ENCODE data around the gene EBF4. TPM values are rescaled to one million over a fixed set of nuclear protein-coding genes. Genes with fewer than 3 reads are reported as not detected.
"Not testable (repeated sequence)": the region's sequence is repeated elsewhere in the genome, so short reads cannot be mapped to it uniquely, and the experiment has no call there.

The EBF4 gene
- polyA plus RNA-seq, 6 donors from 2014 or later: 0.28 TPM; not detected in 5

- no peaks in the 10 kb centered on the region for H3K27me3 Mint-ChIP-seq
- no peak for ATAC-seq (ENCODE audit: low read depth in 2 of 2)
- H3K36me3 Mint-ChIP-seq: peaks cover 41 to 60% of the 10 kb centered on the region in 2 donors
- H3K4me1 Mint-ChIP-seq: peaks cover 37 to 41% (median 39%) of the 10 kb centered on the region in 3 donors
- H3K4me3 Mint-ChIP-seq: peak overlapping the region in 1 of 8 donors; percentile 67
- peaks cover 0 to 2% (median 0%) of the 10 kb centered on the region in 7 donors for H3K9me3 Mint-ChIP-seq
- no peak for DNase-seq
- H3K27ac Mint-ChIP-seq: peak overlapping the region in 3 of 6 donors; percentile 38 to 86 (median 49)
Observed at GRCh38 chr20:2657241-2657640, 35.3 kb upstream of the EBF4 start.

GRCh38 chr20:2657674-2658073 lies 34.9 kb upstream of the EBF4 start:
- peak overlapping the region in 4 of 6 donors; percentile 49 to 65 (median 58) for H3K27ac Mint-ChIP-seq
- H3K4me3 Mint-ChIP-seq: peak overlapping the region in 2 of 8 donors; percentile 59 to 67
- ATAC-seq (ENCODE audit: low read depth in 2 of 2) (no peak), DNase-seq (no peak)
- peaks cover 41 to 44% (median 42%) of the 10 kb centered on the region in 3 donors for H3K4me1 Mint-ChIP-seq
- H3K36me3 Mint-ChIP-seq: peaks cover 41 to 64% of the 10 kb centered on the region in 2 donors
- no peaks in the 10 kb centered on the region for H3K27me3 Mint-ChIP-seq
- H3K9me3 Mint-ChIP-seq: peaks cover 0 to 2% (median 0%) of the 10 kb centered on the region in 7 donors

DNA sequence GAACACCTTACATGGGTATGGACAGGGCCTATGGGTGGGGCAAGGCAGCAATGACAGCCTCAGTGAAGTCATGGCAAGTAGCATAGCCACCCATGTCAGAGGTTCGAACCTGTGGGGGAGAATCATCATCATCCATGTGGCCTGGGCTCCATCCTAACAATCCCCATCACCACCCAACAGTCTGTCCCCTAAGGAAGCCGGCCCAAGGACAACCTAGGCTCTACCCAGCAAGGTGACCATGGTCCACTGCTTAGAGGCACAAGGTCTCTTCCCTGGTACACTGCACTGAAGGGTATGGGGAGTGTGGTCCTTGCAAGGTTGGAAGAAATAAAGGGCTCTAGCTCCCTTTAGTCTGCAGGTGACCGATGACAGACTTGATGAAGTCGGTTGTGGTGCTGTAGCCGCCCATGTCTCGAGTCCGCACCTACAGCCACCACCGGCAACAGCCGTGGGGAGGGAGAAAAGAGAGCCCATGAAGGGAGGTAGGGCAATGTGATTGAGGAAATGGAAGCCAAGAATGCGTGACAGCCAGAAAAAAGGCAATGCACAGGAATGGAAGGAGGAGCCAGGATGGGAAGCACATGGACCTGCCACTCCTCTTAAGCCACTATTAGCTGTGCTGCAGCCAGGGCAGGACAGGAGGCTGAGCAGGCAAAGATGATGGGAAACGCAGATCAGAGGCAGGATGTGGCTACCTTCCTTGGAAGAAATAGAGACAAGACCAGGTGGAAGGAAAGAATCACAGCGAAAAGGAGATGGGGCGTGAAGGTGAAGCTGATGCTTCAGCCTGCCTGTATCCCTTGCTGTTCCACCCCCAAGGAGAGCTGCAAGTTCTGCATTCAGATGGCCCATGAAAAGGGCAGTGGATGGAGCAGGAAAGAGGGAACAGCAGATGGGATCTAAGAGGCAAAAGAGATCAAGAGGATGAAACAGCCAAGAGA lies 33.9 kb upstream of the EBF4 start:
- DNase-seq (no peak), ATAC-seq (ENCODE audit: low read depth in 2 of 2) (no peak)
- peaks cover 38 to 45% (median 44%) of the 10 kb centered on the region in 3 donors for H3K4me1 Mint-ChIP-seq
- H3K27ac Mint-ChIP-seq: peak overlapping the region in 2 of 6 donors; percentile 53 to 84
- H3K36me3 Mint-ChIP-seq: peaks cover 41 to 64% of the 10 kb centered on the region in 2 donors
- peaks cover 0 to 2% (median 0%) of the 10 kb centered on the region in 7 donors for H3K9me3 Mint-ChIP-seq
- H3K27me3 Mint-ChIP-seq: no peaks in the 10 kb centered on the region
- peak overlapping the region in 2 of 8 donors; percentile 64 to 67 for H3K4me3 Mint-ChIP-seq

DNA sequence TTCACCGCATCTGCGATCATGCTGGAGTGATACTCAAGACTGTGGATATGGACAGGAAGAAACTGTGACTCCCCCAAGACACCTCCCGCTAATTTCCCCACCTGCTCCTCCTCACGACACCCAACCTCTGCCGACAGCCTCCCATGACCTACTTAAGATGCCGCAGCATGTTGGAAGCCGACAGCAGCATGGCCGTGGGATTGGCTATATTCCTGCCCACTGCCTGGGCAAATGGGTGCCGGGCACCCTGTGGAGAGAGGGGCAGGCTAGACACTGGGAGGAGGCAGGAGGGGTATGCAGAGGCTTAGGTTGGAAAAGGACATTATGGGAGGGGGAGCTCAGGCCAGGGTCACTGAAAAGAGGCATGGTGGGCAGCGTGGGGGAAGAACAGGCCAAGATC lies 33.0 kb upstream of the EBF4 start:
- H3K4me1 Mint-ChIP-seq: peaks cover 35 to 45% (median 43%) of the 10 kb centered on the region in 3 donors
- H3K27me3 Mint-ChIP-seq: no peaks in the 10 kb centered on the region
- peak overlapping the region in 2 of 6 donors; percentile 29 to 33 for H3K27ac Mint-ChIP-seq
- H3K4me3 Mint-ChIP-seq: peak overlapping the region in 1 of 8 donors; percentile 62
- ATAC-seq (ENCODE audit: low read depth in 2 of 2) (no peak), DNase-seq (no peak)
- peaks cover 0 to 5% (median 0%) of the 10 kb centered on the region in 7 donors for H3K9me3 Mint-ChIP-seq
- H3K36me3 Mint-ChIP-seq: peaks cover 46 to 72% of the 10 kb centered on the region in 2 donors

DNA sequence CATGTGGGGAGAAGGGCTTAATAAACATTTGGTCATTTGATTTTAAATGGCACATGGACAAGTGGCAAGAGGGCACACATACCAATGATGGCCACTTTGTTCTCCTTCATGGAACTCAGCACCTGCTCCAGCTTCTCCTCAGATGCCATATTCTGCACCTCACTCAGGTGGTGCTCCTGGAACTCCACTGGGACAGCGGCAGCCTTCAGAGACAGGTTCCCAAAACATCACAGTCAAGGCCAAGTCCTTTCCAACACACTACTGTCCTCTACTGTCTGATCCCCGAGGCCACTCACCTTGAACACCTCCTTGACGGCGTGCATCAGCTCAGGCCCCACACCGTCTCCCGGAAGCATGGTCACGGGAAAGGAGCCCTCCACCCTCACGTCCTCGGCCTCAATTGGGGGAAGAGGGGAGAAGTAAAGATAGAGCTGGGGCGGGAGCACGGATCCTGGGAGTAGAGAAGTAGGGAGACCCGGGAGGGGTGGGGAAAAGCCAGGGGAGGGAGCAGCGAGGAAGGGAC lies 29.2 kb upstream of the EBF4 start:
- no peak for DNase-seq
- no peak for ATAC-seq (ENCODE audit: low read depth in 2 of 2)
- peak overlapping the region; percentile 87 to 99 (median 96) for H3K4me3 Mint-ChIP-seq
- H3K4me1 Mint-ChIP-seq: peaks cover 19 to 39% (median 35%) of the 10 kb centered on the region in 3 donors
- H3K36me3 Mint-ChIP-seq: peaks cover 24 to 47% of the 10 kb centered on the region in 2 donors
- H3K27me3 Mint-ChIP-seq: peaks cover 0 to 10% (median 9%) of the 10 kb centered on the region in 3 donors
- peaks cover 0 to 5% (median 0%) of the 10 kb centered on the region in 7 donors for H3K9me3 Mint-ChIP-seq
- H3K27ac Mint-ChIP-seq: peak overlapping the region; percentile 90 to 98 (median 94)

GRCh38 chr20:2663887-2664719 lies 28.5 kb upstream of the EBF4 start, which contains the start of gene IDH3B:
Gene IDH3B (minus strand): TSS chr20:2664216. CDS start chr20:2664188, 28 bp downstream.
- ATAC-seq (ENCODE audit: low read depth in 2 of 2) (peak; percentile 98 to 99), DNase-seq (peak; percentile 89)
- H3K9me3 Mint-ChIP-seq: peaks cover 0 to 5% (median 0%) of the 10 kb centered on the region in 7 donors
- H3K36me3 Mint-ChIP-seq: peaks cover 21 to 40% of the 10 kb centered on the region in 2 donors
- H3K27ac Mint-ChIP-seq: peak within 1 kb of the TSS; percentile 92 to 98 (median 94)
- H3K4me3 Mint-ChIP-seq: peak within 1 kb of the TSS; percentile 87 to 99 (median 96)
- peaks cover 0 to 16% (median 16%) of the 10 kb centered on the region in 3 donors for H3K27me3 Mint-ChIP-seq
- H3K4me1 Mint-ChIP-seq: peaks cover 13 to 33% (median 32%) of the 10 kb centered on the region in 3 donors

DNA sequence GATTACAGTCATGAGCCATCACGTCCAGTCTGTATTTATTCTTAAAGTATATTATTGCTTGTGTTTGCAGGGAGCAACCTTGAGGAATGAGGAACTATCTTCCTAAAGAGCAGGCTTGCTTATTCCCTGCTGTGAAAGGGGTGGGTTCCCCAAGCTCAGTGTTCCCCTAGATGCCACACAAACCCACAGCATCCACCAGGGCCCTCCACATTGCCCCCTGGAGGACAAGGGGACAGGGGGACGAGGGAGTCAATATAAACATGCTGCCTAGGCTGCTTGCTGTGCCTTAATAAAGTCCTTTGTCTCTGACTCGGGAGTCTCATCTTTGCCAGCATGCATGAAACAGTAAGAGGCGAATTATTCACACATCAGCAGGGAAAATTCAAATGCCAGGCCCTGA lies 20.6 kb upstream of the EBF4 start:
- ATAC-seq (ENCODE audit: low read depth in 2 of 2) (no peak), DNase-seq (no peak)
- no peaks in the 10 kb centered on the region for H3K4me1 Mint-ChIP-seq
- no peaks in the 10 kb centered on the region for H3K36me3 Mint-ChIP-seq
- H3K27ac Mint-ChIP-seq: no peak overlapping the region
- peaks cover 14 to 47% (median 32%) of the 10 kb centered on the region in 3 donors for H3K27me3 Mint-ChIP-seq
- peaks cover 0 to 2% (median 0%) of the 10 kb centered on the region in 7 donors for H3K9me3 Mint-ChIP-seq
- H3K4me3 Mint-ChIP-seq: peak overlapping the region in 1 of 8 donors; percentile 32

DNA sequence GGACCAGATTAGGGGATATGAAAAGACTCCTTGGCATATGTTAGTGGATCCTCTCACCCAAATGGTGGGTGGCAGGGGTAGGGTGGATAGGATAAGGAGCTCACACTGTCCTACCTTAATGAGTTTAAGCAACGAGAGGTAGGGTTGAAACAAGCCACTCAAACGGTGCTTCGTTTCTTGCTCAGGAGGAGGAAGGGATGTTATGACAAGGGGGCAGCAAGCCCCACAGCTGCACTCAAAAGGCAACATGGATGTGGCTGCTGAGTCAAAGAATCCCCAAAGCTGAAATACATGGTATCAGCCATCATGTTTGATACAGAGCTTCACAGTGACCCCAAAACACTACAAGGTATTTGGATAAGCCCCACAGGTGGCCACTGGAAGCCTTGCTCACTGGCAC lies 20.1 kb upstream of the EBF4 start:
- H3K36me3 Mint-ChIP-seq: no peaks in the 10 kb centered on the region
- DNase-seq (no peak), ATAC-seq (ENCODE audit: low read depth in 2 of 2) (no peak)
- H3K4me3 Mint-ChIP-seq: peak overlapping the region in 1 of 8 donors; percentile 32
- no peaks in the 10 kb centered on the region for H3K4me1 Mint-ChIP-seq
- H3K27ac Mint-ChIP-seq: no peak overlapping the region
- H3K9me3 Mint-ChIP-seq: peaks cover 0 to 2% (median 0%) of the 10 kb centered on the region in 7 donors
- peaks cover 14 to 48% (median 32%) of the 10 kb centered on the region in 3 donors for H3K27me3 Mint-ChIP-seq

DNA sequence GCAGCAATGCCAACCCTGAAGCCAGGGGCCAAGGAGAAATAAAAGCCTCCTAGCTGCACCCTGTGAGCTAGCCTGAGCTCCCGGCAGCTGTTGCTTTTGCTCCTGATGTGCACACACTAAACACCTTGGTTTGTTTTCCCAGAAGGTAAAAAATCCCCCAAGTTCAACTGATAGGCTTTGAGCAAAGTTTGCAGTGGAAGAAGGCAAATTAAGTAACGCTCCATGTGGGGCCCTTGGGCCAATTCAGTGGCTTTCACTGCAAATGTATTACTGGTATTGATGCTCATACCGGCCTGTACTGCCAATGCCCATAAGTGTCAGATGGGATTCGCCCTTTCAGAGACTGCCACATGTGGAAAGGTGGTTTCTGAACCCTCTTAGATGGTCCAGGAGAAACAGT lies 19.1 kb upstream of the EBF4 start:
- peaks cover 0 to 2% (median 0%) of the 10 kb centered on the region in 7 donors for H3K9me3 Mint-ChIP-seq
- ATAC-seq (ENCODE audit: low read depth in 2 of 2) (no peak), DNase-seq (no peak)
- no peaks in the 10 kb centered on the region for H3K36me3 Mint-ChIP-seq
- H3K4me3 Mint-ChIP-seq: no peak overlapping the region
- H3K27me3 Mint-ChIP-seq: peaks cover 14 to 46% (median 23%) of the 10 kb centered on the region in 3 donors
- H3K4me1 Mint-ChIP-seq: no peaks in the 10 kb centered on the region
- peak overlapping the region in 1 of 6 donors; percentile 33 for H3K27ac Mint-ChIP-seq

GRCh38 chr20:2680046-2680445 lies 12.5 kb upstream of the EBF4 start:
- H3K27ac Mint-ChIP-seq: no peak overlapping the region
- H3K27me3 Mint-ChIP-seq: peaks cover 5 to 37% (median 19%) of the 10 kb centered on the region in 3 donors
- no peak overlapping the region for H3K4me3 Mint-ChIP-seq
- no peaks in the 10 kb centered on the region for H3K36me3 Mint-ChIP-seq
- peaks cover 0 to 6% (median 0%) of the 10 kb centered on the region in 7 donors for H3K9me3 Mint-ChIP-seq
- no peak for DNase-seq
- H3K4me1 Mint-ChIP-seq: peaks cover 0 to 6% (median 5%) of the 10 kb centered on the region in 3 donors
- no peak for ATAC-seq (ENCODE audit: low read depth in 2 of 2)

- not testable (repeated sequence) for ATAC-seq (ENCODE audit: low read depth in 2 of 2); H3K4me1 Mint-ChIP-seq; H3K36me3 Mint-ChIP-seq; H3K9me3 Mint-ChIP-seq; DNase-seq; H3K4me3 Mint-ChIP-seq
- H3K27ac Mint-ChIP-seq: peak overlapping the region in 1 of 6 donors; percentile 96
- H3K27me3 Mint-ChIP-seq: peaks cover 2 to 52% (median 12%) of the 10 kb centered on the region in 3 donors
Observed at GRCh38 chr20:2682040-2682439, 10.5 kb upstream of the EBF4 start.

DNA sequence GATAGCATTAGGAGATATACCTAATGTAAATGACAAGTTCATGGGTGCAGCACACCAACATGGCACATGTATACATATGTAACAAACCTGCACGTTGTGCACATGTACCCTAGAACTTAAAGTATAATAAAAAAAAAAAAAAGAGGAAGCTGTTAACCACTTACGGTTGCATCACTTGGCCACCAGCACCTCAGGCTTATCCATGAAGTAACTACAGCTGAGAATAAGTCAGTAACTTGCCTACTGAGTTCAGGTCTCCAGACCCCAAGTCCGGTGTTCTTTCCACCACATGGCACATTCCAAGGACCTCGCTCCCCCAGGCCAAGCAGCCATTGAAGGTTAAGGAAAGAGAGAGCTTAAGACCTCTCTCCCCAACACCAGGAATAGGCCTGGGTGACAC lies 7.8 kb upstream of the EBF4 start:
- Mint-ChIP-seq H3K27me3 (peaks cover 25 to 56% (median 32%) of the 10 kb centered on the region in 3 donors), H3K4me1 (peaks cover 4 to 12% (median 6%) of the 10 kb centered on the region in 3 donors)
- H3K9me3 Mint-ChIP-seq, DNase-seq, H3K4me3 Mint-ChIP-seq, H3K36me3 Mint-ChIP-seq, H3K27ac Mint-ChIP-seq: not testable (repeated sequence)
- peak in 1 of 2 donors; percentile 33 for ATAC-seq (ENCODE audit: low read depth in 2 of 2)
